HepG2 (cell line): Measurements from ENCODE around the gene INHBE. TPM values are rescaled to one million over a fixed set of nuclear protein-coding genes. Genes with fewer than 3 reads are reported as not detected.

Experiments
- BORCS8-MEF2B ChIP-seq: sonication (generic); formaldehyde crosslinking; IDR thresholded peaks from 2 replicates; pipeline ENCODE4 v1.8.0; 2022; ENCODE audit warnings: mild to moderate bottlenecking, missing genetic modification reagents
- CREB1 ChIP-seq, 2 experiments: fragments of 450-650 bp in 1 of 2; IDR thresholded peaks; 2 replicates each; pipeline ENCODE4 v1.6.1; 2016 to 2017; ENCODE audit warnings: control low read depth in 1 of 2, mild to moderate bottlenecking in 1 of 2, missing compliant biosample characterization in 1 of 2, missing genetic modification characterization in 1 of 2
- FOSL2 ChIP-seq: sonication (generic); formaldehyde crosslinking; IDR thresholded peaks from 2 replicates; pipeline ENCODE4 v1.4.0; 2020; ENCODE audit warnings: missing genetic modification reagents
- KLF11 ChIP-seq: IDR thresholded peaks from 2 replicates; pipeline ENCODE4 v1.6.1; 2016; ENCODE audit warnings: missing compliant biosample characterization
- NFAT5 ChIP-seq: sonication (generic); formaldehyde crosslinking; IDR thresholded peaks from 2 replicates; pipeline ENCODE4 v1.4.0; 2020; ENCODE audit warnings: missing genetic modification reagents
- PAWR ChIP-seq: sonication (generic); formaldehyde crosslinking; IDR thresholded peaks from 2 replicates; pipeline ENCODE4 v1.4.0; 2020; ENCODE audit warnings: missing genetic modification reagents, mild to moderate bottlenecking, borderline replicate concordance
- STAG1 ChIP-seq: sonication (generic); formaldehyde crosslinking; IDR thresholded peaks from 2 replicates; pipeline ENCODE4 v1.4.0; 2020; ENCODE audit warnings: missing genetic modification reagents
- ZFP36L2 ChIP-seq: sonication (generic); formaldehyde crosslinking; IDR thresholded peaks from 2 replicates; pipeline ENCODE4 v1.4.0; 2020; ENCODE audit warnings: missing genetic modification reagents
- ZNF350 ChIP-seq: sonication (generic); formaldehyde crosslinking; IDR thresholded peaks from 2 replicates; pipeline ENCODE4 v1.4.0; 2020; ENCODE audit warnings: mild to moderate bottlenecking, low read depth, missing genetic modification reagents, borderline replicate concordance
- ZNF609 ChIP-seq: sonication (generic); formaldehyde crosslinking; IDR thresholded peaks from 2 replicates; pipeline ENCODE4 v1.4.0; 2020; ENCODE audit warnings: mild to moderate bottlenecking, missing genetic modification reagents, borderline replicate concordance
- ZXDC ChIP-seq: sonication (generic); formaldehyde crosslinking; IDR thresholded peaks from 2 replicates; pipeline ENCODE4 v1.5.0; 2020; ENCODE audit warnings: mild to moderate bottlenecking, missing genetic modification reagents
- polyA plus RNA-seq, 8 experiments: library from polyadenylated mRNA; depleted of rRNA in 3 of 8; stranded (reverse) in 7 of 8; unstranded in 1 of 8; fragments of >200 nt; fragmentation: Illumina TruSeq in 4 of 8; extraction: Trizol in 4 of 8; gene quantifications; 2 replicates each; pipeline versions ENCODE4 v1.2.1 to v1.2.3, GENCODE V29; 2011 to 2016; ENCODE audit warnings: low read depth in 4 of 8, missing spikeins in 1 of 8, mixed read lengths in 1 of 8; ENCODE audit not compliant: insufficient read depth in 1 of 8
- total RNA-seq, 5 experiments: library from RNA; depleted of rRNA; stranded (reverse); fragments of >200 nt; fragmentation: Illumina TruSeq; extraction: Trizol; gene quantifications; 2 replicates each; pipeline ENCODE4 v1.2.3, GENCODE V29; 2016; ENCODE audit warnings: low read depth in 1 of 5
- TF ChIP-seq, protein P1 (sequence below): sonication (generic); formaldehyde crosslinking; IDR thresholded peaks from 2 replicates; pipeline ENCODE4 v1.5.1; 2020; ENCODE audit warnings: mild to moderate bottlenecking, missing genetic modification reagents

Gene INHBE
- total and polyA plus RNA-seq, 2 of the 13 experiments (the other 11 are each of a cell fraction or from before 2014, with no cell fraction given): 17.0 to 32.0 TPM

DNA sequence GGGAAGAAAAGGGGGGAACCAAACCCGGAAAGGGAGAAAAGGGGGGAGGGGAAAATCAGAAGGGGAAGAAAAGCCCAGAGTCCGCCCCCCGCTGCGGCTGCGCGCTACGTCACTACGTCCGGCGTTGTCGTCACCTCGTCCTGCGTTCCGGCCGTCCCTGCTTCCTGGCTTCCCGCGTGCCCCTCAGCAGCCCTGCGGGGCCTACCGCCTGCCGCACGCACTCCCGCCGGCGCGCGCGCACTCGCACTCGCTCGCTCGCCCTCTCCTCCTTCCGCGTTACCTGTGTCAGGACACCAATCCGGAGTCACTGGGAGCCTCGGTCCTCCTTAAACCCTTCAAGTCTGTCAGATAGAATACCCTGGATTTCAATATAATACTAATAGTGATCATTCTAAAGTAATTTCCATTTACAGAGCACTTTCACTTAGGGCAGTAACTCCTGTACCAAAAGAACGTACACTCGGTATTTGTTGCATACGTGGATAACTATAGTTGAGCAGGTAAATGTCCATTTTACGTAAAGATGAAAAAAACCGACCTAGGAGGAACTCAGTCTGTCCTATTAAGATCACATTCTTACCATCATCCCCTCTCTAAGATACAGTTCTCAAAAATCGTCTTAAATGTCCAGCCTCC is 24.1 kb upstream of the INHBE start, which contains the start of gene R3HDM2 (continued):
- TF ChIP-seq, protein P1, sequence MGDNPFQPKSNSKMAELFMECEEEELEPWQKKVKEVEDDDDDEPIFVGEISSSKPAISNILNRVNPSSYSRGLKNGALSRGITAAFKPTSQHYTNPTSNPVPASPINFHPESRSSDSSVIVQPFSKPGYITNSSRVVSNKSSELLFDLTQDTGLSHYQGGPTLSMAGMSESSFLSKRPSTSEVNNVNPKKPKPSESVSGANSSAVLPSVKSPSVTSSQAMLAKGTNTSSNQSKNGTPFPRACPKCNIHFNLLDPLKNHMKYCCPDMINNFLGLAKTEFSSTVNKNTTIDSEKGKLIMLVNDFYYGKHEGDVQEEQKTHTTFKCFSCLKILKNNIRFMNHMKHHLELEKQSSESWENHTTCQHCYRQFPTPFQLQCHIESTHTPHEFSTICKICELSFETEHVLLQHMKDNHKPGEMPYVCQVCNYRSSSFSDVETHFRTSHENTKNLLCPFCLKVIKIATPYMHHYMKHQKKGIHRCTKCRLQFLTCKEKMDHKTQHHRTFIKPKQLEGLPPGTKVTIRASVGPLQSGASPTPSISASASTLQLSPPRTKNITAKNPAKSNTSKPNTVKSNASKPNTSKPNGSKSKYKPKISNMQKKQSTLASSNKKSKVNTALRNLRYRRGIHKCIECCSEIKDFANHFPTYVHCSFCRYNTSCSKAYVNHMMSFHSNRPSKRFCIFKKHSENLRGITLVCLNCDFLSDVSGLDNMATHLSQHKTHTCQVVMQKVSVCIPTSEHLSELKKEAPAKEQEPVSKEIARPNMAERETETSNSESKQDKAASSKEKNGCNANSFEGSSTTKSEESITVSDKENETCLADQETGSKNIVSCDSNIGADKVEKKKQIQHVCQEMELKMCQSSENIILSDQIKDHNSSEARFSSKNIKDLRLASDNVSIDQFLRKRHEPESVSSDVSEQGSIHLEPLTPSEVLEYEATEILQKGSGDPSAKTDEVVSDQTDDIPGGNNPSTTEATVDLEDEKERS (CRISPR knock-in tag): no peak
- TF ChIP-seq STAG1 (CRISPR knock-in tag) (0 out of 2 replicates have a peak, but pooled peaks have one; percentile 11), ZFP36L2 (0 out of 2 replicates have a peak, but pooled peaks have one; percentile 75), CREB1 (IDR thresholded peaks at IDR 0.05) (peak; percentile 96), CREB1 (CRISPR knock-in tag; IDR thresholded peaks at IDR 0.05) (peak; percentile 79), KLF11 (CRISPR knock-in tag) (no peak), ZNF350 (CRISPR knock-in tag) (peak; percentile 79), PAWR (no peak), FOSL2 (peak; percentile 53), ZXDC (CRISPR knock-in tag) (no peak), NFAT5 (CRISPR knock-in tag) (peak; percentile 74; the same call in 1 of the 2 replicates), BORCS8-MEF2B (peak; percentile 65), ZNF609 (peak; percentile 49; the same call in 1 of the 2 replicates)
